Measurements from ENCODE around the gene CALN1. TPM values are rescaled to one million over a fixed set of nuclear protein-coding genes. Genes with fewer than 3 reads are reported as not detected.
A peak's percentile ranks its signal among the peaks of the same experiment; 100 is the strongest.
"Not testable (repeated sequence)": the region's sequence is repeated elsewhere in the genome, so short reads cannot be mapped to it uniquely, and the experiment has no call there.

Gene CALN1
- total RNA-seq (not detected), polyA plus RNA-seq (not detected)
- long read RNA-seq, donor 1: 0 reads
- long read RNA-seq, donor 2: 0 reads
- long read RNA-seq, donor 3: 0 reads

DNA sequence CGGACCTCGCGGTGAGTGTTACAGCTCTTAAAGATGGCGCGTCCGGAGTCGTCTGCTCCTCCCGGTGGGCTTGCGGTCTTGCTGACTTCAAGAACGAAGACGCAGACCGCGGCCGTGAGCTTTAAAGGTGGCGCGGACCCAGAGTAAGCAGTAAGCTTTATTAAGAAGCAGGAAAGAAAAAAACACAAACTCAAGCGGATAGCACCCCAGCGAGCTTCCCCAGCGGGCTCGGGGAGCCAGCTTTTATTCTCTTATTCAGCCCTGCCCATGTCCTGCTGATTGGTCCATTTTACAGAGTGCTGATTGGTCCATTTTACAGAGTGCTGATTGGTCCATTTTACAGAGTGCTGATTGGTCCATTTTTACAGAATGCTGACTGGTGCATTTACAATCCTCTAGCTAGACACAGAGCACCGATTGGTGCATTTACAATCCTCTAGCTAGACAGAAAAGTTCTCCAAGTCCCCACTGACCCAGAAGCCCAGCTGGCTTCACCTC, at the start of gene CALN1:
CALN1 (minus strand) TSS at position 218 of the 498 bp plus-strand sequence.
- H3K36me3 ChIP-seq; H3K9me3 ChIP-seq; H3K27ac ChIP-seq; ATAC-seq; H3K27me3 ChIP-seq; DNase-seq; H3K4me1 ChIP-seq; intact Hi-C loops (cut with DNase I); H3K4me3 ChIP-seq: not testable (repeated sequence)
- 96% methylated on average over 21 of the region's 21 CpGs for WGBS, 2 donors

DNA sequence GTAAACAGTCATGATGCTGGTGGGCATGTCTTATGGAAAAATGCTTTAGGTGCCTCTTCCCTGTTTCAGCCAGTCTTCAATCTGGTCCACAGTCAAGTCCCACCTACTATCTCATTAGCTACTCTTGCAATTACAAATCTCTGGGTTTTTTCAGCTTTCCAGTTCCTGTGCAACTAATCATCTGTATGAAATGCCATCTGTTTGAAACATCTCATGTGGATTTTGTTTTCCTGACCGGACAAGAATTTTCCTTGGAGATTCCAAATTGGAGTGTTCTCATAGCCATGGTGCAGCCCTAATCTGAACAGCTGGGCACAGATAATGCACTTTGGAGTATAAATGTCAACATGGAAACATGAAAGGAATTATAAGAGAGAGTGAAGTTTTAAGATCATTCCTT, 41.3 kb upstream of the CALN1 start:
- no peaks in the 10 kb centered on the region for H3K4me1 ChIP-seq
- no peaks in the 10 kb centered on the region for H3K36me3 ChIP-seq
- TF ChIP-seq, protein P1, sequence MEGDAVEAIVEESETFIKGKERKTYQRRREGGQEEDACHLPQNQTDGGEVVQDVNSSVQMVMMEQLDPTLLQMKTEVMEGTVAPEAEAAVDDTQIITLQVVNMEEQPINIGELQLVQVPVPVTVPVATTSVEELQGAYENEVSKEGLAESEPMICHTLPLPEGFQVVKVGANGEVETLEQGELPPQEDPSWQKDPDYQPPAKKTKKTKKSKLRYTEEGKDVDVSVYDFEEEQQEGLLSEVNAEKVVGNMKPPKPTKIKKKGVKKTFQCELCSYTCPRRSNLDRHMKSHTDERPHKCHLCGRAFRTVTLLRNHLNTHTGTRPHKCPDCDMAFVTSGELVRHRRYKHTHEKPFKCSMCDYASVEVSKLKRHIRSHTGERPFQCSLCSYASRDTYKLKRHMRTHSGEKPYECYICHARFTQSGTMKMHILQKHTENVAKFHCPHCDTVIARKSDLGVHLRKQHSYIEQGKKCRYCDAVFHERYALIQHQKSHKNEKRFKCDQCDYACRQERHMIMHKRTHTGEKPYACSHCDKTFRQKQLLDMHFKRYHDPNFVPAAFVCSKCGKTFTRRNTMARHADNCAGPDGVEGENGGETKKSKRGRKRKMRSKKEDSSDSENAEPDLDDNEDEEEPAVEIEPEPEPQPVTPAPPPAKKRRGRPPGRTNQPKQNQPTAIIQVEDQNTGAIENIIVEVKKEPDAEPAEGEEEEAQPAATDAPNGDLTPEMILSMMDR (IDR thresholded peaks at IDR 0.05): no peak
- WGBS, 2 donors: 80% methylated on average over 1 of the region's 1 CpG
- peaks cover 0 to 12% (median 0%) of the 10 kb centered on the region in 11 donors for H3K9me3 ChIP-seq
- intact Hi-C loops (cut with DNase I): no loop called here
- DNase-seq: no peak
- no peak for ATAC-seq
- no peak overlapping the region for H3K27ac ChIP-seq
- H3K27me3 ChIP-seq: peaks cover 0 to 6% (median under 1%) of the 10 kb centered on the region in 7 donors
- no peak overlapping the region for H3K4me3 ChIP-seq

DNA sequence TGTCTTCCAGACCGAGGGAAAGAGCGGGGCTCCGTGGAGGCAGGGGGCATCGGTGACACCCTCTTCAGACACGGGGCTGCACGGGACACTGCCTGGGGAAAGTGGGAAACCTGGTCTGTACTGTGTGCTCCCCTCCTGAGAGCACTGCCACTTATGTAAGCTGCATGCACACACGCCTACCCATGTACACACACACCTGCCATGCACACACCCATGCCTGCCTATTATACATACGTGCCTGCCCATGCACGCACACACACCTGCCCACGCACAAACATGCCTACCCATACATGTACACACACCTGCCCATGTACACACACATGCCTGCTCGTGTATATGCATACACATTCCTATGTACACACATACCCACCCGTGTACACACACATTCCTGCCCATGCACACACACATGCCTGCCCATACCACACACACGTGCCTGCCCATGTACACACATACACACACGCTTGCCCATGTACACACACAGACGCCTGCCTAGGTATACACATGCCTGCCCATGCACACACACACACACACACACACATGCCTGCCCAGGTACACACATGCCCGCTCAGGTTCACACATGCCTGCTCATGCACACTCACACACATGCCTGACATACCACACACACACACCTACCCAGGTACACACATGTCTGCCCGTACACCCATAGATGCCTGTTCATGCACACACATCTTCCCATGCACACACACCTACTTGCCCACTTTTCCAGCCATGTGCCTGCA, 35.5 kb upstream of the CALN1 start:
- 82 to 85% methylated on average over 17 of the region's 17 CpGs for WGBS, 2 donors
- Histone ChIP-seq H3K4me1 (no peaks in the 10 kb centered on the region), H3K27me3 (peaks cover 0 to 37% (median 25%) of the 10 kb centered on the region in 7 donors), H3K4me3 (no peak overlapping the region), H3K9me3 (peaks cover 0 to 3% (median 0%) of the 10 kb centered on the region in 11 donors), H3K27ac (no peak overlapping the region), H3K36me3 (no peaks in the 10 kb centered on the region)
- DNase-seq: no peak
- TF ChIP-seq, protein P1 (IDR thresholded peaks at IDR 0.05): no peak
- ATAC-seq: peak in 1 of 8 donors; percentile 38
- intact Hi-C loops (cut with DNase I): no loop called here

DNA sequence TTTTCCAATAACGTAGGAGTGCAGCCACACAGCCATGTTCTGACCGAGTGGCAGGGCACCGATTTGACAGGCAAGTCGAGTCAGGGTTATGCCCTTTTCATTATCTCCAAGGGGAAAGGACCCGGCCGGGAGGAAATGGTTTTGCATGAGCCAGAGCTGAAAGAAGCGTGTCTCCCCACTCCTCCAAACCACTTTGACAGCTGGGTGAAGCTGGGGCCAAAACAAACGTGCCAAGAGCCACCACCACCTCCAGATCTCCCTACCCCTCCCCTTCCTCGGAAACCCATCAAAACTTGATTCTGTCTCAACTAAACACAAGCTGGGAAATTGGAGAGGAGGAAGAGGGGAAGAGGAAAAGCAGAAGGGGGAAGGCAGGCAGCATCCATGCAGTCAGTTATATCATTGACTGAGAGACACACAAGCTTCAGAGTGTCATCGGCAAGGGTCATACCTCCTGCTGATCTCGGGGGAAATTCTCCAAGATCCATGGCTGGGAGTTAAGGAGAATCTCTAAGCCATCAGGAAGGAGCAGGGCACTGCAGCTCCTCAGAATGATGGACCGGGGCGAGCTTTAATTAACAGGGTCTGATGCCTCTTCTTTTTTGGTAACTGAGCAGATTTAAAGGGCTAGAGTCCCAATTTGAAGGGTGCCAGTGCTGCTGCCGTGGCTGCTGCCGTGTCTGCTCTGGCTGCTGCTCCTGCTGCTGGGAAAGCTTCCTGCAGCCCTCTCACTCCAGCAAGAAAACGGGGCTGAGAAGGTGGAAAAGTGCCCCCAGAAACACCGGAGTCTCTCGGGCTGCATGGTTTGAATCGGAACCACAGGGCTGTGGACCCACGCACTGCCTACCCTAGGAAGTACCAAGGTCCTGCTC, 34.7 kb upstream of the CALN1 start:
- ATAC-seq: no peak
- no peak overlapping the region for H3K27ac ChIP-seq
- no peak for DNase-seq
- H3K9me3 ChIP-seq: no peaks in the 10 kb centered on the region
- H3K4me1 ChIP-seq: no peaks in the 10 kb centered on the region
- TF ChIP-seq, protein P1 (IDR thresholded peaks at IDR 0.05): no peak
- no peaks in the 10 kb centered on the region for H3K36me3 ChIP-seq
- no peak overlapping the region for H3K4me3 ChIP-seq
- intact Hi-C loops (cut with DNase I): no loop called here
- WGBS, 2 donors: 31 to 34% methylated on average over 20 of the region's 20 CpGs
- peaks cover 0 to 37% (median 25%) of the 10 kb centered on the region in 7 donors for H3K27me3 ChIP-seq

Data from heart right ventricle (tissue), 16 donors.